HG03196 (cell line): ENCODE data around the gene PTDSS2.
A peak's percentile ranks its signal among the peaks of the same experiment; 100 is the strongest.
"Not testable (repeated sequence)": the region's sequence is repeated elsewhere in the genome, so short reads cannot be mapped to it uniquely, and the experiment has no call there.

Experiments
- ATAC-seq: cut with Tn5 transposase; IDR thresholded peaks from one replicate; pipeline ENCODE4 v1.9.1; 2021; ENCODE audit not compliant: unreplicated experiment

The PTDSS2 gene

DNA sequence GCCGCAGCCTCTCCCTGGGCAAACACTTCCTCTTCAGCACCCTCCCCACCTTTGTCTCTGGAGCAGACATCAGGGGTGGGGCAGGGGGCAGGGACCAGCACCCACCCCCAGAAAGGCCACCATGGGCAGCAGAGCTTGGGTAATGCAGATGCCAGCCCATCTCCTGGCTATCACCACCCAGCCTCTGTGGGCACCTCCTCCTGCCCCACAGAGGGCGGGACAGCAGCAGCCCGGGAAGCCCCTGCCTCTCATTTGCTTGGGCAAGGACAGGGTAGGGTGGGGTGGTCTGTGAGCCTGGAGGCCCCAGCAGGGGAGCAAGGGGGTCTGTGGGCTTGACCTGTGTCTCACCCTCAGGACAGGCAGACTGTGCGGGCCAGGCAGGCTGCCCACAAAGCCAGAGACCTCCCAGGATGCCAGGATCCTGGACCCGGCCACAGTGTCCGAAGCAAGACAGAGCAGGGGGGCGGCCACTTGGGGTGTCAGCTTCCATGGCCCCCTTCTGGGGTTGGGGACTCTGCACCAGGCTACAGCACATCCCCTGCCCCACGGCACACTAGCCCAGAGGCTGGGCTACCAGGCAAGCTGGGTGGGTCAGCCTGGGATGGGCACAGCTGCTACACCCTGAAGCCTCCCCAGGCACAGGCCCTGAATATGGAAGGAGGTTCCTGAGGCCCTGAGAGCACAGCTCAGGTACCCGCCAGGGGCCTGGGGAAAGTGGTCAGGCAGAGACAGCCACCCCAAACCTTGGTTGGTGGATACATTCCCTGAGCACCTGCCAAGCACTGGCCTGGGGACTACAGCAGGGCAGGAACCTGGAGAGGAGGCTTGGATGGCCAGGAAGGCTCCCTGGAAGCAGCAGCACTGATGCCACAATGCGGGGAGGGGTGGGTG is 52.5 kb downstream of the PTDSS2 start:
- ATAC-seq = no peak

DNA sequence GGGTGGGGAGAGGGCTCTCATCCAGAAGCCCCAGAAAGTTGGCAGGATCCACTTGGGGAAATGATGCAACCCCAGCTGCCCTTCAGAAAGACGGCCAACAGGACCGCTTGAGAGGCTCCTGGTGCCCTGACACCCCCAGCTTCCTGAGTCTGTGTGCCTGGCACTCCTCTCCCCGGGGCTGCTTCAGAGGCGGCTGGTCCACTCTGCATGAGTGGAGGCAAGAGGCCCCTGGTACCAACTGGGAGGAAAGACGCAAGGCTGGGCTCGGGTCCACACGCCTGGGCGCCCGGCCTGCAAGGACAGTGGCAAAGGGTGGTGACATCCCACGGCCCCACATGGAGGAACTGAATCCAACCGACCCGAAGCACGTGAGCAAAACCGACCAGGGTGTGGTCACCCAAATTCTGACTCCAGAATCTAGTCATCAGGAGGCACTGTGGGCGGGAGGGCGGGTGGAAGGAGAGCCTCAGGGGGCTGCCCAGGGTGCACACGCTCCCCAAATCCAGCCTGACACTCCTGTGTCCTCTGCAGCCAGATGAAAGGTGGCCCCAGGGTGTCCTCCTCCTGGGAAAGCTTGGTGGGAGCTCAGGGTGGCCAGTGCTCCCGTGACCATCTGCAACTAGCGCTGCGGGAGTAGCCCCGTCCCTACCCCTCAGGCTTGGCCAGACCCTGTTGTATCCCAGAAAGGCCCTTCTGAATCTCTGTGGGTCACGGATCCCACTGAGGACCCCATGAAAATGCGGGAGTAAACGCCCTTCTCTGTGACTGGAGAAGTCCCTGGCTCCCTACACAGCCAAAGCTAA is 53.3 kb downstream of the PTDSS2 start:
- ATAC-seq = no peak

DNA sequence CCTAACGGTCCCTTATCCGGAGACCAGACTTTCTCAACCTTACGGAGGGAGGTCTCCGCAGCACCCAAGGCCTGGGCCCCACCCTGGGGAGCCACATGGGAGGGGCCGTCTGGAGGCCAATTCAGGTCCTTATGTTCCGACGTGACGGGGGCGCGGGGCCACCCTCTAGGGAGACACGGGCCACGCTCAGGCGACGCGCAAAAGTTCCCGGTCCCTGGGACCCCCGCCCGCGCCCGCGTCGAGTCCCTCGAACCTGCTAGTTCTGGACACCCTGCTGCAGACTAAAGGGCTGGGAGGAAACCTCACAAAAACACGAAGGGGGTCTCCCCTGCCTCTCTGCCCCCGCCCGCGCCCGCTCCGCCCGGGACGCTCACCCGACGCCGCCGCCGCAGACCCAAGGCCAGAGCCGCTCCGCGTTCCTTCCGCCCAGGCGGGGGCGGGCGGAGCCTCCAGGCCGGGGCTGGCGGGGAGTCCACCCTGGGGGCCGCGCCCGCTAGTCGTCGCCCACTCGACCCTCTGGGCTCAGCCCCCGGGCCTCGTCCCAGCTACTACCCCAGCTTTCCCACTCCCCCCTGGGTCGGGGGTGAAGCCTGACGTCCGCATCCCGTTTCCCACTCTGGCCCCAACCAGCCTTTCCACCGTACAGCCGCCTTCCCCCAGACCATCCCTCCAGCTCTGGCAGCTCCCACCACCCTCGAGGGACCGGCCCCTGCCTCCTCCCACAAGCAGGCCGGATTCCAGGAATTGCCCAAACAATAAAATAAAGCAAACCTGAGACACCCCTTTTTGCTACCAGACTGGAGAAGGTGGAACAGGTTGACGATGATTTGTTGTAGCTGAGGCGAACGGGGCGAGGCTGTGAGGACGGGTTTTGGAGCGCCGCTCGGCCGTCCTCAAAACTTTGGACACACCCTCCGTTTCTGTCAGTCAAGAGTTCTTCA is 54.2 kb downstream of the PTDSS2 start:
- ATAC-seq = no peak

DNA sequence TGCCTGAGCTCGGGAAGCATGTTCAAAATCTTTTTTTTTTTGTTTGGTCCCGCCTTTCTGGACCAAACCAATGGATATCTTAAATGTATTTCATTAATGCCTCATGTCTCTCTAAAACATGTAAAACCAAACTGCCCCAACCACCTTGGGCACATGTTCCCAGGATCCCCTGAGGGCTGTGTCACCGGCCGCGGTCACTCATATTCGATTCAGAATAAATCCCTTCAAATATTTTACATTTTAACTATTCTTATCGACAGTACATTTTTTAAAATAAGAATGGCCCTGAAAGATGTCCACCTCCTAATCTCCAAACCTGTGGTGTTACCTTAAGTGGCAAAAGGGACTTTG is 54.9 kb downstream of the PTDSS2 start:
- no peak for ATAC-seq

DNA sequence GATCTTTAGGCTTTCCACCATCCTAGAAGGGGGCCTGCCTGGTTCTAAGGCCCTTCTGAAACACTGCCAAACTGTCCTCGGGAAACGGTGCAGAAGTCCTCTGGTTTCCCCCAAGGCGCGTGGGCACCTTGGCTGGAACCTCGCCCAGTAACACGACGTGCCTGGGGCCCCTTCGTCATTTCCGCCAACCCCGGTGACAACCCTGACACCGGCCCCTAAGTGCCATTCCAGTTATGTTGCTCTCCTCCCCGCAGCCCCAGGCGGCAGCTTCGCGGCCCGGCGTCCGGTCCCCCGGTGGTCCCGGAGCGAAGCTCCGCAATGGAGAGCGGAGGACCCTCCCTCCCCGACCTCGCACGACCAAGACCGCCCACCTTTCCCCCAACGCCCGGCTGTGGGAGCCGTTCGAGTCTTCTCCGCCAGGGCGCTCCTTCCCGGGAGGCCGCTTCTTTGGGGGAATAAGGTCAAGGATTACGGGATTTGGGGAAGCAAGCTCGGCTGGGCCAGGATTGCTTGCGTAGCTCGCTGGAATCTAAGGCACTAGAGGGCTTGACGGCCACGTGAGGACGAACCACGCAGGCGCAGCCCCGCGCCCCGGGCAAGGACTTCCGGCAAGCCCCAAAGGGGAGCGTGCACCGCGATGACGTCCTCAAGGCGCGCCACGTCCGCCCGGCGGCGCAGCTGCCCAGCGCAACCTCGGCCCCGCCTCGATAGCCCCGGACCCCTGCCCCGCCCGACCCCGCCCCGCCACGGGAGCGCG is 56.3 kb downstream of the PTDSS2 start:
- ATAC-seq = peak; percentile 62

DNA sequence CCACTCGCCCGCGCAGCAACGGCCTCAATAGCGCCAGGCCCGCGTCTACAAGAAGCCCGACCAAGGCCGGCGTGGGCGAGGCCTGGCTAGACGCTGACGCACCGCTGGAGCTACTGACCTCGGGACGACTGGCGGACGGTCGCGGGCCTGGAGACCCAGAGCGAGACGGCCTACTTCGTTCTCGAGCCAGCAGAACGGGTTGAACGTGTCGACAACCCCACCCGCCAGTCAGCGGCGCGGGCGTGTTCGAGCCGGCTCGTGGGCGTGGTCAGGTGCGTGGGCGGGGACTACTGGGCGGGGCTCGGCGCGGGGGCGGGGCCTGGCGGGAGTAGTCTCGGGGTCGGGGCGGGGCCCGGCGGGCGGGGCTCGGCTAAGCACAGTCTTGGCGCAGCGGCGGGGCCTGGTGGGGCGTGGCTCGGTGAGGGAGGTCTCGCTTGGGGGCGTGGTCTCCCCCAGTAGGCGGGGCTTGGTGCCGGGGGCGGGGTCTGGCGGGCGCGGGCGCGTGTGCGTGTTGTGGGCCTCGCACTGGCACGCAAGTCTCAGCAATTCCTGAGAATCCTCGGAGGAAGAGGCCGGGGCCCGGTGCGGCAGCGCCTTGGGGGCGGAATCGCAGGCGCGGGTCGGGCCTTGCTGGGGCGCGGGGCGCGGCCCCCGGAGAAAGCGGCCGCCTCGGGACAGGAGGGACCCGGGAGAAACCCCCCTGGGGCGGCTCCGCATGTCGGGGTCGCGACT is 57.1 kb downstream of the PTDSS2 start, which contains the start of gene RNH1:
Gene RNH1 (minus strand): TSS at position 248 of the 732 bp plus-strand sequence. CDS start 5,080 bp downstream, outside the sequence.
- peak; percentile 53 for ATAC-seq

DNA sequence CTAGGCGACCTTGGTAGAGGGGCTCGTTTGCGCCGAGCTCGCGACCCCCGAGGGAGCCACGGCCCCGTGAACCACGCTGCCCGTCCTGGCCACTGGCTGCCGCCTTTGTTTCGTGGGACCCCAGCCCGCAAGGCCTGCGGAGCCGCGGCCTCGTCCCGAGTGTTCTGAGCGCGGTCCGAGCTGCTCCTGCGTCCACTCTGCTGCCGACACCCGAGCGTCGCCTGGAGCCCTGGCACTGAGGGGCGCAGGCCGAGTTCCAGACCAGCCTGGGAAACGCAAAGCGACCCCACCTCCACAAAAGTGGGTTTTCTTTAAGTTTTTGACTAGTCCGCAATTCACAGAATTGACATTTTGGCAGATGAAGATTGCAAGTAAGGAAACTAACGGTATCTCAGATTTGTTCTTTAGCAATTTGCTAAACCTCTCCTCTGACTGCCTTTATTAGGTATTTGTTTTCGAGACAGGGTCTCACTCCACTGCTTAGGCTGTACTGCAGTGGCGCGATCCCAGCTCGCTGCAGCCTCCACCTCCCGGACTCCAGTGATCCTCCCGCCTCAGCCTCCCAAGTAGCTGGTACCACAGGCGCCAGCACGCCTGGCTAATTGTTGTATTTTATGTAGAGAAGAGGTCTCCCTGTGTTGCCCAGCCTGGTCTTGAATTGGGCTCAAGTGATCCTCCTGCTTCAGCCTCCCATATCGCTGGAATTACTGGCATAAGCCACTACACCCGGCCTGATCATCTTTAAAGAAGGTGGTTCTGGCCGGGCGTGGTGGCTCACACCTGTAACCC is 57.8 kb downstream of the PTDSS2 start:
- no peak for ATAC-seq

DNA sequence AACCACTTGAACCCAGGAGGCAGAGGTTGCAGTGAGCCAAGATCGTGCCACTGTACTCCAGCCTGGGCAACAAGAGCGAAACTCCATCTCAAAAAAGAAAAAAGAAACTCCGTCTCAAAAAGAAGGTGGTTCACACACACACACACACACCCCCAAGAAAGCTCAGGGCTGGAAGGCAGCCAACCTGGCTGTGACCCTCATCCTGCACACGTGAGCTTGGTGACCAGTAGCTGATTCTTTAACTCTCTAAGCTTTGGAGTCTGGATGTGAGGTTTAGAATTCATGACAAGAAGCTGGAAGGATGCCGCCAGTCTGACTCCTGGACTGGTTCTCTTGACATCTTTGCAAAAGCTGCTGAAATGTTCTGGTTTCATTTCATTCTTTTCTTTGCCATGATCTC is 58.9 kb downstream of the PTDSS2 start:
- ATAC-seq = no peak

DNA sequence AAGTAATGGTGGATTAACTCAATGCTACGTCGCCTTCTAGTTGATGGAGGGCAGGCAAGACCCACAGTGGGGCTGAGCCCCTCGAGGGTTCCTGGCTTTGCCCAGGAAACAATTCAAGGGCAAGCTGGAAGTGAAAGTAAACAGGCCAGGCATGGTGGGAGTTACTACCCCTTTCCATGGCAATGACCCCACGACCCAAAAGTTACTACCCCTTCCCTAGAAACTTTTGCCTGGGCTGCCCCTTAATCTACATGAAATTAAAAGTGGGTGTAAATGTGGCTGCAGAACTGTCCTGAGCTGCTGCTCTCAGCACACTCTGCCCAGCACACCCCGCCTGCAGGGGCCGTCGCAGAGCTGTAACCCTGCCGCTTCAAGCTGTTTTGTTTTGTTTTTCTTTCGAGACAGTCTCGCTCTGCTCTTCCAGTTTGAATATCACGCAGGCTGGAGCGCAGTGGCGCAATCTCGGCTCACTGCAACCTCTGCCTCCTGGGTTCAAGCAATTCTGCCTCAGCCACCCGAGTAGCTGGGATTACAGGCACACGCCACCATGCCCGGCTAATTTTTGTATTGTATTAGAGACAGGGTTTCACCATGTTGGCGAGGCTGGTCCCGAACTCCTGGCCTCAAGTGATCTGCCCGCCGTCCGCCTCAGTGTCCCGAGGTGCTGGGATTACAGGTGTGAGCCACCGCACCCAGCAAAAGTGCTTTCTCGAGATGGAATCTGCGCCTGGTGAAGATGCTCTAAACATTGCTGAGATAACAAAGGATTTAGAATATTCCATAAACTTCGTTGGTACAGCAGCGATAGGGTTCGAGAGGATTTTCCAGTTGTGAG is 62.9 kb downstream of the PTDSS2 start:
- ATAC-seq = no peak

DNA sequence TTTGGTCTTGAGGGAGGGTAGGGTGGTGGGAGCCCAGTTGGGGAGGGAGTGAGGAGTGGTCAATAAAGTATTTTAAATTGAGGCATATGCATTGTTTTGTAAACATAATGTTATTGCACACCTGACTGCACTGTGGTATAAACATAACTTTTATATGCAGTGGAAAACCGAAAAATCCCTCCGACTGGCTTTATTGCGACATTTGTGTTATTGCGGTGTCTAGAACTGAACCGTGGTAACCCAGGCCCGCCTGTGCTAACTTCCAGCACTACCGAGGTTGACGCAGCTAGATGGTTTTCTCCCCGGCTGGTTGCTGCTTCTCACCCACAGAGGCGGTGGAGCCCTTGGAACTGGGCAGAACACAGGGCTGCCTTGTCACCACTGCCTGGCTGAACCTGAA is 64.5 kb downstream of the PTDSS2 start:
- no peak for ATAC-seq

DNA sequence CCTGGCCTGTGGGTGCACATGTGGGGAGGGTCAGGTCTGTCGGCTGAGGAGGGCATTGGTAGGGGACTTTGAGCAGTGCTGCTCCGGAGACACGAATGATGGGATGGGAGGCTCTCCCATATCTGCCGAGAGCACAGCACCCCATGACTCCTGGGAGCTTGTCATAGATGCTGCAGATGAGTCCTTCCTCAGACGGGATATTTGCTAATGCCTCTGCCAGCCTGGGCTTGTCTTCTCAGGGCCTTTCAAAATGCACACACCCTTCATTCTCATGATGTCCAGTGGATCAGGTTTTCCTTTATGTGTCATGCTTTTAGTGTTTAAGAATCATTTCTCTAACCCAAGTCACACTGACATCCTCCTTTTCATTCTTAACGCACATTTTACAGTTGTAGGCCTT is 65.1 kb downstream of the PTDSS2 start:
- no peak for ATAC-seq

DNA sequence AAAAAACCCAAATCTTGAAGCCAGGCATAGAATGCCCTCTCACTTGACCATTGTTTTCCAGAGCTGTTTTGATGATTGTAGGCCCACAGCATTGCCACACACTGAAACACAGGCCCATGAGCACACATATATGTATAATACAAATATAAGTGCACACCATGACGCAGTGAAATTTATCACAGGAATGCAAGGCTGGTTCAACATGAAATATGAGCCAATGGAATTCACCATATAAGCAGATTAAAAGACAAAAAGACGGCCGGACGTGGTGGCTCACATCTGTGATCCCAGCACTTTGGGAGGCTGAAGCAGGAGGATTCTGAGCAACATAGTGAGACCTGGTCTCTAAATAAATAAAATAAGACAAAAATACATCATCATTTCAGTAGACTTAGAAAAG is 66.3 kb downstream of the PTDSS2 start:
- no peak for ATAC-seq

DNA sequence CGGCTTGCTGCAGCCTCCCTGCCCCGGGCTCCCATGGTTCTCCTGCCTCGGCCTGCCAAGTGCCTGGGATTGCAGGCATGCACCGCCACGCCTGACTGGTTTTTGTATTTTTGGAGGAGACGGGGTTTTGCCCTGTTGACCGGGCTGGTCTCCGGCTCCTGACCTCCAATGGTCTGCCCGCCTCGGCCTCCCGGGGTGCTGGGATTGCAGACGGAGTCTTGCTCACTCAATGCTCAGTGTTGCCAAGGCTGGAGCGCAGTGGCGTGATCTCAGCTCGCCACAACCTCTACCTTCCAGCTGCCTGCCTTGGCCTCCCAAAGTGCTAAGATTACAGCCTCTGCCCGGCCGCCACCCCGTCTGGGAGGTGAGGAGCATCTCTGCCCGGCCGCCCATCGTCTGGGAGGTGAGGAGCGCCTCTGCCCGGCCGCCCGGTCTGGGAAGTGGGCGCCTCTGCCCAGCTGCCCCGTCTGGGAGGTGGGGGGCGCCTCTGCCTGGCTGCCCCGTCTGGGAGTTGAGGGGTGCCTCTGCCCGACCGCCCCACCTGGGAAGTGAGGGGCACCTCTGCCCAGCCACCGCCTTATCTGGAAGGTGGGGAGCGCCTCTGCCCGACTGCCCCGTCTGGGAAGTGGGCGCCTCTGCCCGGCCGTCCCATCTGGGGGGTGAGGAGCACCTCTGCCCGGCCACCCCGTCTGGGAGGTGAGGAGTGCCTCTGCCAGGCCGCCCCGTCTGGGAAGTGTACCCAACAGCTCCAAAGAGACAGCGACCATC is 67.0 kb downstream of the PTDSS2 start:
- ATAC-seq = not testable (repeated sequence)

DNA sequence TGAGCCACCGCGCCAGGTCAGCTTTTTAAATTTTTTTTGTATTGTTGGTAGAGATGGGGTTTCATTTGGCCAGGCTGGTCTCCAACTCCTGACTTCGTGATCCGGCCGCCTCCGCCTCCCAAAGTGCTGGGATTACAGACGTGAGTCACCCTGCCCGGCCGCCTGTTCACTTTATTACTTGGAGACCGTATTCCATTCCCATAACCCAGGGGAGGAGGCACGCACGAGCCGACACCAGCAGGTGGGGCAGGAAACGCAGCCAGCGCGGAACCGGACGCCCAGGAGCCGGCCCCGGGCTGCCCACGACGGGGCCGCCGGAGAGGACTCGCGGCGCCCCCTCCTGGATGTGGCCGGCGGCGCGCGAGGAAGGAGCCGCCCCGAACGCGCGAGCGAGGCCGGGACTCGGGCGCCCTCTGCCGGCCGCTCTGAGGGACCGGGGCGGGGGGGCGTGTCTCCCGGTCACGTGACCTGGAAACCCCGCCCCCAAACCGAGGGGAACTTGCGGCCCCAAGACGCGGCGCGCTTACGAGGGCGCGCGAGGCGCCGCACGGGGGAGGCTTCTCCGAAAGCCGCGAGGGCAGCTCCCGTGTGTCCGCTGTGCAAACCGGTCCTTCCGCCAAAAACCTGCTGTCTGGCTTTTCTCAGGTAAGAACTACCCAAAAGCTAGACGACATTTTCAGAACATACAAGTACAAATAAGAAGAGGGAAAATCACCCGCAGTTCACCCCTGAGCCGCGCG is 68.6 kb downstream of the PTDSS2 start:
- peak; percentile 81 for ATAC-seq

DNA sequence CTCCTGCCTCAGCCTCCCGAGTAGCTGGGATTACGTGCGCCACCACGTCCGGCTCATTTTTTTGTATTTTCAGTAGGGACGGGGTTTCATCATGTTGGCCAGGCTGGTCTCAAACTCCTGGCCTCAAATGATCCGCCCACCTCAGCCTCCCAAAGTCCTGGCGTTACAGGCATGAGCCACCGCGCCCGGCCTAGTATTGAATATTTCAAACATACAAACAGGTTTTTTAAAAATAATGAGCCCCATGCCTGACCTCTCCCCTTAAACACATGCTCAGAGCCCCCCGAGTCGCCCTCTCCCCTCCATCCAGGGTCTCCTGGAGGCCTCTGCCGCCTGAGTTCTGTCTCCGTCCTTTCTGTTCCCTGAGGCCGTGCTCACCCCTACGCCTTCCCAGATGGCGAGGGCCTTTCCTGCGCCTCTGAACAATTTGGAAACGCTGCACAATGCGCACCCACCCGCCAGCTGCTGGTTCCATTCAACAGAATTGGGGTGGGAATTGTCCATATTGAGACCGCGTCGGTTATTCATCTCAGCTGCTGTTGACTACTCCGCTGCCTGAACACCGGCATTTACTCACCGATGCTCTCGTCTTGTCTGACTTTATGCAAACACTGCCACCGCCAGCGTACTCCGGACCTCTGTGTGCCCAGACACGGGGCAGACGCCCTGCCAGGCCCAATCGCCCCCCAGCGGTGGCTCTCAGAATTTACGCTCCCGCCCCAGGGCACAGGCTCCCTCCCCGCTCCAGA is 70.5 kb downstream of the PTDSS2 start:
- no peak for ATAC-seq

DNA sequence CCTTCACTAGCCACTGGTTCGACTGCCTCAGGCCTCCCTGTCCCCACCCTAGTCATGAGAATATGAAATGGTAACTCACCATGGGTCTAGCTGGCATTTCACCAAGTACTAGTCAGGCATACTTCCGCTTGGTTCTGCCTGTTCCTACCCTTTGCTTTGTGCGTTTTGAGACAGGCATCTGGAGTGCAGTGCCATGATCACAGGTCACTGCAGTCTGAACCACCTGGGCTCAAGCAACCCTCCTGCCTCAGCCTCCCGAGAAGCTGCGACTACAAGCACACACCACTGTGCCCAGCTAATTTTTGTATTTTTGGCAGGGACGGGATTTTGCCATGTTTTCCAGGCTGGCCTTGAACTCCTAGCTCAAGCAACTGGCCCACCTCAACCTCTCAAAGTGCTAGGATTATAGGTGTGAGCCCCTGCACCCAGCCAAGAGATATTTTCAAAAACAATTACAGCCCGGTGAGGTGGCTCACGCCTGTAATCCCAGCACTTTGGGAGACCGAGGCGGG is 71.2 kb downstream of the PTDSS2 start:
- ATAC-seq = no peak
